Measurements from ENCODE around the gene CDH13.

CDH13 gene

DNA sequence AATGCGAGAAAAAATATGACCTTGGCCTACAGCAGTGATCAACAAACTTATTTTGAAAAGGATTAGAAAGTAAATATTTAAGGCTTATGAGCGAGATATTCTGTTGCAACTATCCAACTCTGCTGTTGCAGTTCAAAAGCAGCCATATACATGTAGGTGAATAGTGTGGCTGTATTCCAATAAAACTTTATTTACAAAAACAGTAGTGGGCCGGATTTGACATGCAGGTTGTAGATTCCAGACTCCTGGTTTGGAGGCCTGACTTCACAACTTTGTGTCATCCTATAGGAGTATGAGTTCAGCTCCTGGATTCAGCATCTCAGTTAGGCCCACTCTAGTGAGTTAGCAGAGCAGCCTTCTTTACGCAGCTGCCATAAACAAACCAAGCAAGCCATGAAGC is 386.3 kb downstream of the CDH13 start:
- TF ChIP-seq ARNTL (CRISPR knock-in tag; IDR thresholded peaks at IDR 0.05; ENCODE audit: borderline replicate concordance, low read depth) (no peak), GLIS3 (CRISPR knock-in tag; IDR thresholded peaks at IDR 0.05) (no peak), ZNF8 (CRISPR knock-in tag; IDR thresholded peaks at IDR 0.05) (no peak), BACH2 (CRISPR knock-in tag; IDR thresholded peaks at IDR 0.05; ENCODE audit: borderline replicate concordance) (no peak), OSR1 (CRISPR knock-in tag; IDR thresholded peaks at IDR 0.05) (no peak), ZNF70 (CRISPR knock-in tag; IDR thresholded peaks at IDR 0.05) (no peak), ZFP3 (CRISPR knock-in tag; IDR thresholded peaks at IDR 0.05) (no peak), ISL1 (CRISPR knock-in tag; IDR thresholded peaks at IDR 0.05) (no peak), ZFP30 (CRISPR knock-in tag; IDR thresholded peaks at IDR 0.05) (no peak)
- no peak for ATAC-seq

- TF ChIP-seq, protein P1, sequence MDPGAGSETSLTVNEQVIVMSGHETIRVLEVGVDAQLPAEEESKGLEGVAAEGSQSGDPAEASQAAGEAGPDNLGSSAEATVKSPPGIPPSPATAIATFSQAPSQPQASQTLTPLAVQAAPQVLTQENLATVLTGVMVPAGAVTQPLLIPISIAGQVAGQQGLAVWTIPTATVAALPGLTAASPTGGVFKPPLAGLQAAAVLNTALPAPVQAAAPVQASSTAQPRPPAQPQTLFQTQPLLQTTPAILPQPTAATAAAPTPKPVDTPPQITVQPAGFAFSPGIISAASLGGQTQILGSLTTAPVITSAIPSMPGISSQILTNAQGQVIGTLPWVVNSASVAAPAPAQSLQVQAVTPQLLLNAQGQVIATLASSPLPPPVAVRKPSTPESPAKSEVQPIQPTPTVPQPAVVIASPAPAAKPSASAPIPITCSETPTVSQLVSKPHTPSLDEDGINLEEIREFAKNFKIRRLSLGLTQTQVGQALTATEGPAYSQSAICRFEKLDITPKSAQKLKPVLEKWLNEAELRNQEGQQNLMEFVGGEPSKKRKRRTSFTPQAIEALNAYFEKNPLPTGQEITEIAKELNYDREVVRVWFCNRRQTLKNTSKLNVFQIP (CRISPR knock-in tag; IDR thresholded peaks at IDR 0.05; ENCODE audit: borderline replicate concordance, low read depth) = no peak
- TF ChIP-seq TCF4 (CRISPR knock-in tag; IDR thresholded peaks at IDR 0.05; ENCODE audit: borderline replicate concordance) = no peak
- no peak for TF ChIP-seq ISL1 (CRISPR knock-in tag; IDR thresholded peaks at IDR 0.05)
- TF ChIP-seq, protein P2, sequence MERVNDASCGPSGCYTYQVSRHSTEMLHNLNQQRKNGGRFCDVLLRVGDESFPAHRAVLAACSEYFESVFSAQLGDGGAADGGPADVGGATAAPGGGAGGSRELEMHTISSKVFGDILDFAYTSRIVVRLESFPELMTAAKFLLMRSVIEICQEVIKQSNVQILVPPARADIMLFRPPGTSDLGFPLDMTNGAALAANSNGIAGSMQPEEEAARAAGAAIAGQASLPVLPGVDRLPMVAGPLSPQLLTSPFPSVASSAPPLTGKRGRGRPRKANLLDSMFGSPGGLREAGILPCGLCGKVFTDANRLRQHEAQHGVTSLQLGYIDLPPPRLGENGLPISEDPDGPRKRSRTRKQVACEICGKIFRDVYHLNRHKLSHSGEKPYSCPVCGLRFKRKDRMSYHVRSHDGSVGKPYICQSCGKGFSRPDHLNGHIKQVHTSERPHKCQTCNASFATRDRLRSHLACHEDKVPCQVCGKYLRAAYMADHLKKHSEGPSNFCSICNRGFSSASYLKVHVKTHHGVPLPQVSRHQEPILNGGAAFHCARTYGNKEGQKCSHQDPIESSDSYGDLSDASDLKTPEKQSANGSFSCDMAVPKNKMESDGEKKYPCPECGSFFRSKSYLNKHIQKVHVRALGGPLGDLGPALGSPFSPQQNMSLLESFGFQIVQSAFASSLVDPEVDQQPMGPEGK (CRISPR knock-in tag; IDR thresholded peaks at IDR 0.05; ENCODE audit: borderline replicate concordance) = no peak
- TF ChIP-seq ESRRG (CRISPR knock-in tag; IDR thresholded peaks at IDR 0.05) = no peak
- no peak for TF ChIP-seq TOX (CRISPR knock-in tag; IDR thresholded peaks at IDR 0.05; ENCODE audit: borderline replicate concordance)
- no peak for TF ChIP-seq BACH2 (CRISPR knock-in tag; IDR thresholded peaks at IDR 0.05; ENCODE audit: borderline replicate concordance)
- TF ChIP-seq RARB (CRISPR knock-in tag; IDR thresholded peaks at IDR 0.05) = no peak
- TF ChIP-seq ZFP3 (CRISPR knock-in tag; IDR thresholded peaks at IDR 0.05) = no peak
- TF ChIP-seq ZNF565 (CRISPR knock-in tag; conservative IDR thresholded peaks at IDR 0.05; ENCODE audit: low read depth) = no peak
- TF ChIP-seq ZNF70 (CRISPR knock-in tag; IDR thresholded peaks at IDR 0.05) = no peak
- ATAC-seq = no peak
Measured at GRCh38 chr16:83019963-83020362, 393.2 kb downstream of the CDH13 start.

DNA sequence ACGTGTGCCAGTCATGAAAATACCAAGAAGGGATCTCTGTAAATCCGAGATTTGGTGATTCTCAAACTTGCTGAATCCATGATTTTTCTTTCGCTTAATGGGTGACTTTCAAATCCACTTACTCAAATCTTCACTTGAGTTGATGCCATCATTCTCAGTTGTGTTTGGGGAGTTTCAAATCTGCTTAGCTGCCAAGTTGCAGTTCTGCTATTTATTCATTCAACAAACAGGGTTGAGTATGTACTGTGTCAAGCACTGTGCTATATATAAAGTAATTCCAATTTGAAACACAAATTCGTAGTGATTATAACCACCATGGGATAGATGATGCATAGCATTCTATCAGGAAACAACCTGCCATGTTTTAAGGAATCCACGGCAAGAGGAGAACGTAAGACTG is 394.3 kb downstream of the CDH13 start:
- ATAC-seq = no peak
- TF ChIP-seq ZNF8 (CRISPR knock-in tag; IDR thresholded peaks at IDR 0.05) = no peak
- TF ChIP-seq ZFP3 (CRISPR knock-in tag; IDR thresholded peaks at IDR 0.05) = no peak

DNA sequence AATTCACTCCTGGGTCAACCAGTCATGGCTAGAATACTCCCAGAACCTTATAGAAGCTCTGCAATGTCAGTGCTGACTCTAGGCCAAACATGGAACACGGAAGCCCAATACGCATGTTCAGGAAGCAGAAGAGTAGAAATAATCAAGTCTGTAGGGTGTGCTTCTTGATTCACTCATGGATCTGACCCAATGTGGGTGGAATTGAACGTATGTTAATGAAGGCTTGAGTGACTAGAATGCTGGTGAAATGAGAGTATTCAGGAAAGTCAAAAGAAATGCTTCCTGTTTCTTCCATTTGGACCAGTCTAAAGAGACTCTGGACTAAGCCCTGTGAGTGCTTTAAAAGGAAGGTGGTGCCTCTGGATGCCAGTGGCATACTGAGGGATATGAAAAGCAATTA is 395.0 kb downstream of the CDH13 start:
- TF ChIP-seq, protein P2 (CRISPR knock-in tag; IDR thresholded peaks at IDR 0.05; ENCODE audit: borderline replicate concordance) = no peak
- TF ChIP-seq ESRRG (CRISPR knock-in tag; IDR thresholded peaks at IDR 0.05) (no peak), ARNTL (CRISPR knock-in tag; IDR thresholded peaks at IDR 0.05; ENCODE audit: borderline replicate concordance, low read depth) (no peak), ZFP30 (CRISPR knock-in tag; IDR thresholded peaks at IDR 0.05) (no peak), CSRNP3 (CRISPR knock-in tag; IDR thresholded peaks at IDR 0.05) (no peak), ZNF565 (CRISPR knock-in tag; conservative IDR thresholded peaks at IDR 0.05; ENCODE audit: low read depth) (no peak), ZNF8 (CRISPR knock-in tag; IDR thresholded peaks at IDR 0.05) (no peak)
- TF ChIP-seq, protein P3, sequence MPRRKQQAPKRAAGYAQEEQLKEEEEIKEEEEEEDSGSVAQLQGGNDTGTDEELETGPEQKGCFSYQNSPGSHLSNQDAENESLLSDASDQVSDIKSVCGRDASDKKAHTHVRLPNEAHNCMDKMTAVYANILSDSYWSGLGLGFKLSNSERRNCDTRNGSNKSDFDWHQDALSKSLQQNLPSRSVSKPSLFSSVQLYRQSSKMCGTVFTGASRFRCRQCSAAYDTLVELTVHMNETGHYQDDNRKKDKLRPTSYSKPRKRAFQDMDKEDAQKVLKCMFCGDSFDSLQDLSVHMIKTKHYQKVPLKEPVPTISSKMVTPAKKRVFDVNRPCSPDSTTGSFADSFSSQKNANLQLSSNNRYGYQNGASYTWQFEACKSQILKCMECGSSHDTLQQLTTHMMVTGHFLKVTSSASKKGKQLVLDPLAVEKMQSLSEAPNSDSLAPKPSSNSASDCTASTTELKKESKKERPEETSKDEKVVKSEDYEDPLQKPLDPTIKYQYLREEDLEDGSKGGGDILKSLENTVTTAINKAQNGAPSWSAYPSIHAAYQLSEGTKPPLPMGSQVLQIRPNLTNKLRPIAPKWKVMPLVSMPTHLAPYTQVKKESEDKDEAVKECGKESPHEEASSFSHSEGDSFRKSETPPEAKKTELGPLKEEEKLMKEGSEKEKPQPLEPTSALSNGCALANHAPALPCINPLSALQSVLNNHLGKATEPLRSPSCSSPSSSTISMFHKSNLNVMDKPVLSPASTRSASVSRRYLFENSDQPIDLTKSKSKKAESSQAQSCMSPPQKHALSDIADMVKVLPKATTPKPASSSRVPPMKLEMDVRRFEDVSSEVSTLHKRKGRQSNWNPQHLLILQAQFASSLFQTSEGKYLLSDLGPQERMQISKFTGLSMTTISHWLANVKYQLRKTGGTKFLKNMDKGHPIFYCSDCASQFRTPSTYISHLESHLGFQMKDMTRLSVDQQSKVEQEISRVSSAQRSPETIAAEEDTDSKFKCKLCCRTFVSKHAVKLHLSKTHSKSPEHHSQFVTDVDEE (CRISPR knock-in tag; IDR thresholded peaks at IDR 0.05) = no peak

More for the DNA sequence above, 395.0 kb downstream of the CDH13 start:
- no peak for ATAC-seq

All from SK-N-SH treated with all-trans-retinoic acid at 6 μM for 48 hours (cell line).